CD4-positive, alpha-beta T cell treated with Interleukin-21 for 1 hour (primary cell): Measurements from ENCODE around the gene MON1A.

Experiments
- DNase-seq: peaks from one replicate; pipeline ENCODE4 v3.0.0-alpha.2; 2020

Gene MON1A

DNA sequence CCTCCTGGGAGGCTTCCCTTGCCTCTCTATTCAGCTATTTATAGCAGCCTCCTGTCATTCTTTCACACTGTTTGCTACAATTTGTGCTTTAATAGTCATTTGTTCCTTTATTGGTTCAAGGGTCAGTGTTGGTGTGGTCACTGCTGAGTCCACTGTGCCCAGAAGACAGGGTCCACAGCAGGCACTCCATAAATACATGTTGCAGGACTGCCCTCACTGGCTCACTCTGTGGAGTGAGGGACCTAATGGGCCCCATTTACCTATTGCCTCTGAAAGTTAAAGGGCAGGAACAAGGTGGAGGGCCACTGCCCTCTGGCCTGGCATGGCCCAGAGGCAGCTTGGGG is 42.7 kb downstream of the MON1A start:
- no peak for DNase-seq

DNA sequence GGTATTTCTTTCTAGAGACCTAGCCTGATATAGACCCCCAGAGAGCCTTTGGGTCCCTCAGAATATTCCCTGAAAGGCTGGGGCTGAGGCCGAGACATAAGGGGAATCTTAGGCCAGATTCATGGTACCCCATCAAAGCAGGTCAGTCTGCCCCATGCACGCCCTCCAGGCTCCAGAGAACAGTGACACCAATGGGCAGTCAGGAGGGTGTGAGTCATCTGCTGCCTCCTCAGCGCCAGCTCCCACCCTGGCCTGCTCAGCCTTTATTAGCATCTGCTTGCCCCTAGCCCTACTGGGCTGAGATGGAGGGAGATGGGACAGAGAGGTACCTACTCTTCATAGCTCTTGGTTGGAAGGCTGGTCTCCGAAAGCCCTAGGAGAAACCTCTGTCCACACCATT is 45.6 kb downstream of the MON1A start:
- no peak for DNase-seq

- no peak for DNase-seq
These were observed 47.4 kb downstream of the MON1A start for GRCh38 chr3:49882166-49882565.

GRCh38 chr3:49880581-49881315 is 48.9 kb downstream of the MON1A start:
- no peak for DNase-seq

GRCh38 chr3:49879721-49880120 is 49.9 kb downstream of the MON1A start:
- DNase-seq: no peak

GRCh38 chr3:49878686-49879085 is 50.9 kb downstream of the MON1A start:
- DNase-seq: no peak

DNA sequence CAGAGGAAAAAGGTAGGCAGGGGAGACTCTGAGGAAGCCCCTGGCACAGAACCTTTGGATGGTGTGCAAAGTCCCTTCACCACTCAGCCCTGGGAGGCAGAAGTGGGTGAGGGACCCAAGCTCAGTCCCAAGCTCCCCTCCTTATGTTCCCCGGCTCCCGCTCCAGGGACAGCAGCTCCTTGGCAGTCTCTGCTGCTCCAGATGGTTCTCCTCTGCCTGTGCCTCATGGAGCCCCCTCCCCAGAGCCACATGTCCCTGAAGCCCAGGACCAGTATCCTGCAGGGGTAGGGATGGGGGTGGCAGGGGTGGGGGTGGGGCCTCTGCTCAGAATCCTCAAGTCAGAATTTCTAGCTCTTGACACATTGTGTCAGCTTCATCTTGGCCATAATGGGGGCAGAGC is 51.9 kb downstream of the MON1A start:
- DNase-seq: no peak

- DNase-seq: no peak
These were observed 53.0 kb downstream of the MON1A start for GRCh38 chr3:49876567-49876966.

DNA sequence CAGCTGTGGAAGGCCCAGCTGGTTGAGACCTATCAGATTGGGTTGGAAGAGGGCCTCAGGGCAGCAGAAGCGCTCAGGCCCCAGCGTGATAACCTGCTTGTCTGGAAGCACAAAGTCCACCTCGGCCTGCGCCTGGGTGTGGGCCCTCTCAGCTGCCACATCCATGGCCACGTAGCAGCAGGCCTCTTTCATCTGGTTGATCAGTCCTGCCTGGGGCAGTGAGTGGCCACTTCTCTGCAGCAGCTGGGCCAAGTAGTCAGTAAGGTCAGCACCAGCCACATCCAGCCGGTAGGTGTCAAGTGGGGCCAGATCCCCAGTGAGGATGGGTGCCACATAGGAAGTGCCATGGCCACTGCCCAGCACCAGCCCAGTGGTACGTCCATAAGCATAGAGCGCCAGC is 56.0 kb downstream of the MON1A start:
- DNase-seq: no peak

DNA sequence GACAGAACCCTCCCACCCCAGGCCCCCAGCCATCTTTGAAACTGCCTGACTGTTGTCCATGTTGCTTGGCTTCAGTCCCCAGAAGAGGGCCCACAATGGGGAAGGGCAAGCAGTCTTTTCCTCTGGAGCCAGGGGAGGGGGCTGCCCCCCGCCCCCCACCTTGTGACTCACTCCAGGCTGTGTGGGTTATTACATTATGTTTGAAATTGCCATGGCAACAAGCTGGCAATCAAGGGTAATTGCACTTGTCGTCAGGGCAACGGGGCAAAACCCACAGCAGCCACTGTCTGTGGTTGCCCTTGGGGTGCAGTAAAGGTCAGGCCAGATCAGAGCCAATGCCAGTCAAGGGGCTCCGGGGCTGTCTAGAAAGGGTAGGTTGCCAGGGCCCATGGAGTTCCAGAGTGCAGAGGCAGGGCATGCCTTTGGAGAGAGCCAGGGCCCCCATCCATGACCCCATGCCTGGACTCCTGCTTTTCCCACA is 56.8 kb downstream of the MON1A start:
- DNase-seq: peak; percentile 33

- no peak for DNase-seq
These were observed 58.0 kb downstream of the MON1A start for GRCh38 chr3:49871531-49872153.

GRCh38 chr3:49869525-49870126 is 60.0 kb downstream of the MON1A start, which contains the start of gene CAMKV:
Gene CAMKV (minus strand): TSS chr3:49869906. CDS start chr3:49862388, 7,518 bp downstream.
- DNase-seq: peak; percentile 17

DNA sequence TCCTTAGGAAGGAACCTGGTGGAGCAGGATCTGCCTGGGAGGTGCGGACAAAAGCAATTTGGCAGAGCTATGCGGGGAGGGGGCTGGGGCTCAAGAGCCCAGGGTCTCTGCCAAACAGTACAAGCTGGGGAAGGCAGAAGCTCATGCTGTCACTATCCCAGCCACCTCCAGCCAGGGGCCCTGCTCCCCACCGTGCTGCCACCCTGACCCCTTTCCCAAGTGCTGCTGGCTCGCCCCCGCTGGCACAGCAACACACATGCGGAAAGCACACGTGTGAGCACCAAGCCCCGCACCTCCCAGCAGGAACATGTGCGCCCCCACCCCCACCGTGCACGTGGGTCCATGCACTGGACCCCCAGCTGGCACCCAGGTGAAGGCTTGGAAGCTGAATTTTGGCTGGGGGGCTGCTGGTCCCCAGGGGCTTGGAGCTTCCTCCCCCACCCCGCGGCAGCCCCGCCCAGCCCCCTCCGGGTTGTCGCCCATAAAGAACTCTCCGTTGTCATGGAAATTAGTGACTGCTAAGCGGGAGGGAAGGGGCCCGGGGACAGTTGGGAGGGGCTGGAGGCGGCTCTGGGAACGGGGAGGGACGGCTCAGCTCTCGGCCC is 60.6 kb downstream of the MON1A start:
- DNase-seq: no peak

GRCh38 chr3:49867871-49868321 is 61.7 kb downstream of the MON1A start:
- DNase-seq: no peak

GRCh38 chr3:49867400-49867799 is 62.2 kb downstream of the MON1A start:
- DNase-seq: no peak

DNA sequence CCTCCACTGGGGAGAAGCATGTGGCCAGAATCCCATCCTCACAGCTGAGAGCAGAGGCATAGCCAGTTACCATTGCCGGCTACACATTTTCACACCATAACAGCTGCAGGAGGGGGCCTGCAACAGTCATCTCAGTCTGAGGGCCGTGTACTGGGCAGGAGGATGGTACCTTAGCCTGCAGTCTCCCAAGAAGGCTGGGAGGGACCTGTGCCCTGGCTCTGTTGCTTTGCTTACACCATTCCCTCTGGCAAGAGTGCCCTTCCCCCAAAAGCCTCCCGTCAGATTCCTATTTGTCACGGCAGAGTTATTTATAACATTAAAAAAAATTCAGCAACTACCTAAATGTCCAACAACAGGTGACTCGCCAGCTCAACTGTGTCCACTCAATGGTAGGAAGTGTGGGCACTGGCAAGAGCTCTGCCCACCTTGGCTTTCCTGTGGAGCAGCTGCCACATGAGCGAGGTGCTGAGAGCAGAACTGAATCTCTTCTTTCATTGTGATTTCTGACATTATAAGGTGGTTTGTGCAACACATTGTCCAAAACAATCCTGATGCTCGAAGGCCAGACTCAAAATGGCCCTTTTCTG is 64.3 kb downstream of the MON1A start:
- DNase-seq: no peak

- DNase-seq: no peak
These were observed 65.1 kb downstream of the MON1A start for GRCh38 chr3:49864505-49864904.

DNA sequence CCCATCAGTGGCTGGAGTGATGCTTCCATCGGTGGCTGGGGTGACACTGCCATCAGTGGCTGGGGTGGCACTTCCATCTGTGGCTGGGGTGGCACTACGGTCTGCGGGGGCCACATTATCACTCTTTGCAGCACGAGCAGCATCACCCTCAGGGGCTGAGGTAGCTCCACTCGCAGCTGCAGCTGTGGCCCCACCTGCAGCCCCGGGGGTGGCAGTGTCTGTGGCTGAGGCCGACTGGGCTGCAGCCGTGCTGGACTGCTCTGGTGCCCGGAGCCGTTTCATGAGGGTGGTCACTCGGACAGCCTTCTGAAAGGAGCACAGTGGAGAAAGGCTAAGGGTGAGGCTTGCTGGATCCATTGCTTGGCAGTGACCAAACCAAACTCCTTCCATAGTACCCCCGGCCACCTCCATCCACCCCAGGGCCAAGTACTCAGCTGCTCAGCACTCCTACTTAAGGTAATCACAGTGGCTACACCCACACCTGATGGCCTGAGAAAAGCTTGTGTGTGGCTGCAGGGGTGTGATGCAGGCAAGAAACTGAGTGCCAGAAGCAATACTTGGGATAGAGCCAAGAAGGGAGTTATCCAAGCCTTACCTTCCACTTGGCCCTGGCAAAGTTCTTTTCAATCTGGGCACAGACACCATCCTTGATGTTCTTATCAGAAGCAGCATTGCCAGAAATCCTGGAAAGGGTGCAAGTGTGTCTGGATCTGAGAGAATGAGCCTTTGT is 69.9 kb downstream of the MON1A start:
- no peak for DNase-seq
